CD14-positive monocyte (primary cell): ENCODE data around the gene MYO16. TPM values are rescaled to one million over a fixed set of nuclear protein-coding genes. Genes with fewer than 3 reads are reported as not detected.

Source experiments
- DNase-seq, 3 donors: peaks; one replicate each; pipeline ENCODE4 v3.0.0-alpha.2; 2011 to 2022
- H2AFZ ChIP-seq: 2 replicates; pipeline ENCODE4 v1.6.0; 2012; ENCODE audit warnings: mild to moderate bottlenecking, low read depth, low read length, inconsistent platforms; ENCODE audit not compliant: insufficient read depth, poor library complexity, severe bottlenecking
- H3K27ac ChIP-seq, 2 donors: 1 replicate in 1 of 2; 2 replicates in 1 of 2; pipeline ENCODE4 v1.5.1; 2012 to 2013; ENCODE audit warnings: low read length in 2 of 2, control low read depth in 1 of 2, inconsistent platforms in 1 of 2, low read depth in 1 of 2, mild to moderate bottlenecking in 1 of 2
- H3K27me3 ChIP-seq, 2 donors: one replicate each; pipeline versions ENCODE4 v1.6.0 to v1.6.1; 2011 to 2013; ENCODE audit warnings: low read length in 2 of 2; ENCODE audit not compliant: control insufficient read depth in 2 of 2, insufficient read depth in 2 of 2
- H3K36me3 ChIP-seq, 2 donors: replicated peaks in 1 of 2; 1 replicate in 1 of 2; 2 replicates in 1 of 2; pipeline versions ENCODE4 v1.5.1 to v1.6.1; 2012 to 2013; ENCODE audit warnings: low read length in 2 of 2, control low read depth in 1 of 2, inconsistent platforms in 1 of 2, mild to moderate bottlenecking in 1 of 2; ENCODE audit not compliant: insufficient read depth in 2 of 2, control insufficient read depth in 1 of 2
- H3K4me1 ChIP-seq, 2 donors: 1 replicate in 1 of 2; 2 replicates in 1 of 2; pipeline versions ENCODE4 v1.5.1 to v1.6.1; 2012 to 2013; ENCODE audit warnings: low read length in 2 of 2, control low read depth in 1 of 2, inconsistent platforms in 1 of 2, mild to moderate bottlenecking in 1 of 2, moderate library complexity in 1 of 2; ENCODE audit not compliant: insufficient read depth in 2 of 2, control insufficient read depth in 1 of 2
- H3K4me2 ChIP-seq: replicated peaks from 2 replicates; pipeline ENCODE3; 2012; ENCODE audit warnings: low read length, moderate library complexity, mild to moderate bottlenecking; ENCODE audit not compliant: poor library complexity, severe bottlenecking; ENCODE audit errors: extremely low read depth
- H3K4me3 ChIP-seq, 3 experiments: fragments of 200-600 bp in 1 of 3; sonication (generic) in 1 of 3; replicated peaks in 1 of 3; 1 replicate in 2 of 3; 2 replicates in 1 of 3; pipeline ENCODE4 v1.5.1; 2011 to 2013; ENCODE audit warnings: low read length in 3 of 3, mild to moderate bottlenecking in 3 of 3, control low read depth in 2 of 3, low read depth in 2 of 3, inconsistent platforms in 1 of 3, moderate library complexity in 1 of 3
- H3K79me2 ChIP-seq: 2 replicates; pipeline ENCODE4 v1.6.0; 2012; ENCODE audit warnings: mild to moderate bottlenecking, control low read depth, inconsistent platforms, low read length, moderate library complexity; ENCODE audit not compliant: insufficient read depth
- H3K9ac ChIP-seq: 2 replicates; pipeline ENCODE4 v1.6.0; 2017; ENCODE audit warnings: low read length, mild to moderate bottlenecking; ENCODE audit not compliant: insufficient read depth, poor library complexity, severe bottlenecking
- H3K9me3 ChIP-seq, 2 donors: replicated peaks in 1 of 2; 1 replicate in 1 of 2; 2 replicates in 1 of 2; pipeline versions ENCODE4 v1.5.1 to v1.6.1; 2012 to 2013; ENCODE audit warnings: low read length in 2 of 2, control low read depth in 1 of 2; ENCODE audit not compliant: control insufficient read depth in 1 of 2, insufficient read depth in 1 of 2
- H4K20me1 ChIP-seq: 2 replicates; pipeline ENCODE4 v1.6.0; 2012; ENCODE audit warnings: mild to moderate bottlenecking, low read length, control low read depth, moderate library complexity; ENCODE audit not compliant: insufficient read depth
- H3K27ac Mint-ChIP-seq, 7 donors: one replicate each; pipeline ENCODE4 v1.8.0; 2020; ENCODE audit warnings: mild to moderate bottlenecking in 7 of 7, mixed read lengths in 7 of 7, moderate library complexity in 6 of 7, inconsistent platforms in 2 of 7
- H3K27me3 Mint-ChIP-seq, 3 donors: one replicate each; pipeline ENCODE4 v1.8.0; 2021 to 2022; ENCODE audit warnings: low read depth in 3 of 3, mild to moderate bottlenecking in 3 of 3, mixed read lengths in 3 of 3, moderate library complexity in 3 of 3, inconsistent platforms in 1 of 3
- H3K36me3 Mint-ChIP-seq, 2 donors: one replicate each; pipeline ENCODE4 v1.8.0; 2020; ENCODE audit warnings: mixed read lengths in 2 of 2, inconsistent platforms in 1 of 2, mild to moderate bottlenecking in 1 of 2
- H3K4me1 Mint-ChIP-seq: one replicate; pipeline ENCODE4 v1.8.0; 2020; ENCODE audit warnings: mild to moderate bottlenecking, mixed read lengths
- H3K4me3 Mint-ChIP-seq, 2 donors: one replicate each; pipeline ENCODE4 v1.8.0; 2020; ENCODE audit warnings: mild to moderate bottlenecking in 2 of 2, mixed read lengths in 2 of 2, moderate library complexity in 1 of 2
- H3K9me3 Mint-ChIP-seq, 7 donors: one replicate each; pipeline ENCODE4 v1.8.0; 2020 to 2022; ENCODE audit warnings: mixed read lengths in 7 of 7, mild to moderate bottlenecking in 6 of 7, moderate library complexity in 6 of 7, inconsistent platforms in 2 of 7
- CTCF ChIP-seq: fragments of 200-600 bp; IDR thresholded peaks from one replicate; pipeline ENCODE4 v1.8.0; 2022; ENCODE audit warnings: antibody characterized with exemption, mild to moderate bottlenecking
- WGBS: methylation state at CpG from one replicate; pipeline ENCODE4 v1.1.5; 2013; ENCODE audit warnings: missing lambda C conversion rate; ENCODE audit not compliant: insufficient coverage; 5-methylcytosine and 5-hydroxymethylcytosine counted together
- intact Hi-C, 2 donors: fragments of 100-400 bp; cut with micrococcal nuclease; formaldehyde crosslinking; loops; one replicate each; pipeline versions ENCODE4 v1.15.0 to v1.15.1; 2023
- polyA plus RNA-seq, 3 donors: library from polyadenylated mRNA; depleted of rRNA in 1 of 3; unstranded in 2 of 3; stranded (reverse) in 1 of 3; fragments of 300-500 nt in 2 of 3; fragments of >200 nt in 1 of 3; fragmentation: Illumina TruSeq in 2 of 3; gene quantifications; 1 replicate in 2 of 3; 2 replicates in 1 of 3; pipeline ENCODE4 v1.2.3, GENCODE V29; 2012 to 2021

The MYO16 gene
- polyA plus RNA-seq, 3 donors, result not detected

- intact Hi-C loops, result loop anchor here in 1 of 2 donors (10.0 kb wide), 1 partner anchor 618 kb away; the partner anchor contains the start of gene IRS2
- Histone ChIP-seq H3K36me3 (no peaks in the 10 kb centered on the region), H2AFZ (no peak overlapping the region), H3K4me3 (no peak overlapping the region), H3K27ac (no peak overlapping the region), H3K4me2 (no peak overlapping the region), H3K9ac (no peak overlapping the region), H3K27me3 (no peaks in the 10 kb centered on the region), H3K9me3 (no peaks in the 10 kb centered on the region), H3K4me1 (peaks cover 11 to 12% of the 10 kb centered on the region in 2 donors), H3K79me2 (no peaks in the 10 kb centered on the region), H4K20me1 (no peaks in the 10 kb centered on the region)
- peaks cover 0 to 2% (median 0%) of the 10 kb centered on the region in 7 donors for H3K9me3 Mint-ChIP-seq
- H3K4me3 Mint-ChIP-seq, result no peak overlapping the region
- no peaks in the 10 kb centered on the region for H3K36me3 Mint-ChIP-seq
- H3K27me3 Mint-ChIP-seq, result peaks cover 3 to 7% (median 4%) of the 10 kb centered on the region in 3 donors
- TF ChIP-seq CTCF, result no peak
- no peak for DNase-seq
- peaks cover 17% of the 10 kb centered on the region for H3K4me1 Mint-ChIP-seq
- H3K27ac Mint-ChIP-seq, result peak overlapping the region in 2 of 7 donors; percentile 43 to 69
- 63% methylated on average over 1 of the region's 2 CpGs for WGBS
These were observed 537.4 kb downstream of the MYO16 start for GRCh38 chr13:109166804-109167203.

- no peak overlapping the region for H3K27ac ChIP-seq
- H3K36me3 ChIP-seq, result no peaks in the 10 kb centered on the region
- H4K20me1 ChIP-seq, result no peaks in the 10 kb centered on the region
- H3K4me2 ChIP-seq, result no peak overlapping the region
- no peaks in the 10 kb centered on the region for H3K9me3 ChIP-seq
- no peak for TF ChIP-seq CTCF
- no peak for DNase-seq
- intact Hi-C loops, result no loop called here
- Mint-ChIP-seq H3K9me3 (peaks cover 0 to 3% (median 0%) of the 10 kb centered on the region in 7 donors), H3K27ac (no peak overlapping the region), H3K27me3 (peaks cover 0 to 6% (median 6%) of the 10 kb centered on the region in 3 donors), H3K36me3 (no peaks in the 10 kb centered on the region), H3K4me1 (peaks cover 7% of the 10 kb centered on the region), H3K4me3 (no peak overlapping the region)
- H3K4me1 ChIP-seq, result peaks cover 0 to 3% of the 10 kb centered on the region in 2 donors
- no CpG with 5 or more reads among the region's 2 CpGs for WGBS
- no peaks in the 10 kb centered on the region for H3K79me2 ChIP-seq
- no peak overlapping the region for H3K9ac ChIP-seq
- H3K4me3 ChIP-seq, result no peak overlapping the region
- H3K27me3 ChIP-seq, result no peaks in the 10 kb centered on the region
- H2AFZ ChIP-seq, result no peak overlapping the region
These were observed 542.7 kb downstream of the MYO16 start for GRCh38 chr13:109172136-109172535.
